Stimulated activated naive CD8-positive, alpha-beta T cell treated with anti-CD3 and anti-CD28 coated beads, Interleukin-15, Interleukin-2, amounts not matched to agents 100 U/mL and 50 U/mL, for 24 hours (primary cell): ENCODE measurements around the gene MYPOP.
"Not testable (repeated sequence)": the region's sequence is repeated elsewhere in the genome, so short reads cannot be mapped to it uniquely, and the experiment has no call there.

Experiments
- ATAC-seq: fragments of 150-1000 bp; cut with Tn5 transposase; one replicate; pipeline ENCODE4 v1.10.0; 2021
- DNase-seq: peaks from one replicate; pipeline ENCODE4 v3.0.0; 2021

The MYPOP gene

GRCh38 chr19:45906221-45906620, 3.8 kb upstream of the MYPOP start:
- DNase-seq (no peak), ATAC-seq (no peak)

- no peak for ATAC-seq
- no peak for DNase-seq
These were observed 2.6 kb upstream of the MYPOP start for GRCh38 chr19:45905011-45905410.

- ATAC-seq: peak; percentile 89
- peak; percentile 100 for DNase-seq
These were observed 525 bp upstream of the MYPOP start for GRCh38 chr19:45902651-45903625.

- ATAC-seq (no peak), DNase-seq (peak; percentile 50)
These were observed 941 bp downstream of the MYPOP start for GRCh38 chr19:45901432-45901911.

GRCh38 chr19:45900738-45901431, 1.5 kb downstream of the MYPOP start:
- DNase-seq (no peak), ATAC-seq (no peak)

- ATAC-seq (no peak), DNase-seq (no peak)
These were observed 2.4 kb downstream of the MYPOP start for GRCh38 chr19:45899919-45900589.

- no peak for ATAC-seq
- DNase-seq: no peak
These were observed 3.2 kb downstream of the MYPOP start for GRCh38 chr19:45899253-45899652.

GRCh38 chr19:45897261-45897812, 5.1 kb downstream of the MYPOP start:
- DNase-seq: no peak
- ATAC-seq: no peak

- not testable (repeated sequence) for DNase-seq, ATAC-seq
These were observed 6.3 kb downstream of the MYPOP start for GRCh38 chr19:45895983-45896599.

- no peak for ATAC-seq
- no peak for DNase-seq
These were observed 6.9 kb downstream of the MYPOP start for GRCh38 chr19:45895519-45895972.

GRCh38 chr19:45890877-45891276, 11.5 kb downstream of the MYPOP start:
- no peak for DNase-seq
- no peak for ATAC-seq

- DNase-seq (no peak), ATAC-seq (no peak)
These were observed 13.1 kb downstream of the MYPOP start for GRCh38 chr19:45889210-45889885.

GRCh38 chr19:45887200-45887710, 15.2 kb downstream of the MYPOP start:
- DNase-seq (no peak), ATAC-seq (no peak)

- peak; percentile 89 for DNase-seq
- ATAC-seq: peak; percentile 77
These were observed 15.8 kb downstream of the MYPOP start for GRCh38 chr19:45886427-45887199.

- peak; percentile 69 for ATAC-seq
- peak; percentile 88 for DNase-seq
These were observed 16.6 kb downstream of the MYPOP start, which contains the start of gene IRF2BP1 for GRCh38 chr19:45885556-45886426. IRF2BP1 (minus strand) TSS chr19:45886141; CDS start chr19:45885774, 367 bp downstream.

GRCh38 chr19:45884682-45885555, 17.5 kb downstream of the MYPOP start:
- ATAC-seq (peak; percentile 17), DNase-seq (peak; percentile 63)

- no peak for ATAC-seq
- no peak for DNase-seq
These were observed 18.3 kb downstream of the MYPOP start for GRCh38 chr19:45883881-45884681.
